Motor neuron (in vitro differentiated cells): Measurements from ENCODE around the gene UCP2. TPM values are rescaled to one million over a fixed set of nuclear protein-coding genes. Genes with fewer than 3 reads are reported as not detected.

Source experiments
- ATAC-seq, 8 experiments: fragments of 200-7000 bp; cut with Tn5 transposase; replicated peaks in 6 of 8; 2 replicates each; pipeline ENCODE4 v1.8.0; 2021; ENCODE audit warnings: mild to moderate bottlenecking in 8 of 8, moderate library complexity in 8 of 8
- H3K27ac ChIP-seq, 2 donors: fragments of 250-450 bp; sonication (Bioruptor Pico); 2 replicates each; pipeline ENCODE4 v1.9.0; 2021; ENCODE audit warnings: antibody characterized with exemption in 2 of 2, mild to moderate bottlenecking in 2 of 2, moderate library complexity in 1 of 2
- H3K4me1 ChIP-seq, 2 donors: fragments of 250-450 bp; sonication (Bioruptor Pico); replicated peaks in 1 of 2; 2 replicates each; pipeline ENCODE4 v1.6.1; 2021; ENCODE audit warnings: antibody characterized with exemption in 2 of 2, mild to moderate bottlenecking in 2 of 2, moderate library complexity in 1 of 2
- H3K4me3 ChIP-seq, 5 donors: fragments of 250-450 bp; sonication (Bioruptor Pico); 2 replicates each; pipeline ENCODE4 v1.9.0; 2021; ENCODE audit warnings: antibody characterized with exemption in 5 of 5, mild to moderate bottlenecking in 5 of 5, moderate library complexity in 4 of 5
- WGBS, 10 experiments: fragments of 450-650 bp; shearing (Covaris generic); methylation state at CpG; one replicate each; pipeline ENCODE4 v1.0.0; 2022; 5-methylcytosine and 5-hydroxymethylcytosine counted together
- in situ Hi-C, 9 experiments: fragments of 400-800 bp; cut with MboI; loops; one replicate each; pipeline ENCODE4 v1.15.0; 2021; ENCODE audit warnings: low sequenced_read_pairs in 9 of 9, low pct_unique_long_range_greater_than_20kb in 2 of 9; ENCODE audit not compliant: unreplicated experiment in 9 of 9
- total RNA-seq, 8 experiments: library from RNA; unstranded; fragments of 300-600 nt; gene quantifications; 2 replicates each; pipeline versions ENCODE4 v1.2.3 to v1.2.4, GENCODE V29; 2022

Gene UCP2
- total RNA-seq, 8 experiments from 2014 or later, result 1.3 to 15.0 (median 4.0) TPM

- 69 to 100% (median 80%) methylated on average over 1 to 2 of the region's 3 CpGs; no CpG with 5 or more reads in 4 of the 10 experiments for WGBS, 10 experiments
- H3K4me3 ChIP-seq, result no peak overlapping the region
- no peaks in the 10 kb centered on the region for H3K4me1 ChIP-seq
- no peak for ATAC-seq
- in situ Hi-C loops, result no loop called here
- H3K27ac ChIP-seq, result no peak overlapping the region
Observed at GRCh38 chr11:74017631-74018030, 35.0 kb upstream of the UCP2 start.

DNA sequence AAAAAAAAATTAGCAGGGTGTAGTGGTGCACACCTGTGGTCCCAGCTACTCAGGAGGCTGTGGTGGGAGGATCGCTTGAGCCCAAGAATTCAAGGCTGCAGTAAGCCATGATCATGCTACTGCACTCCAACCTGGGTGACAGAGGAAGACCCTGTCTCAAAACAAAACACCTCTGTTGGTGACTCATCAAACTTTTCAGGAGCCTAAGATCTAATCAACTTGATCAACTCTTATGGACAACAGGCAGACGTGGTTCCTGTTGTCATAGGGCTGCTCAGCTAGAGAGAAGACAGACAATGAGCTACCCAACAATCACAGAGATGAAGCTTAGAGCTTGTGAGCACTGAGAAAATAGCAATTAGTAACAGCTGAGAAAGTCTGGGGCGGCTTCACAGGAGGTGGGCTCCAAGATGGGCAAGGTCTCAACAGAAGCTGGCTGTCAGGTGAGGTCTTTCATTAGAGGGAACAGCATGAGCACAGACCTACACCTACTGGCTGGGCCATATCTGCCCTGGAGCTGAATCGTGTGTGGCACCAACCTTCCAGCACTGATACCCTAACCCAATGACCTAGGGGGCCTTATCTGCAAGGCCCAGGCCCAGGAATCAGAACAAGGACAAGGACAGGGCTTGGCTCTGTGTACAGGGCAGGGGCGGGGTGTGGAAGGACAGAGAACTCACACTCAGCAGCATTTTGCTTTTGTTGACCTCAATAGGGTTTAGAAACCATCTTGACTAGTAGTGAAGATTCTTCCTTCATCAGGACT, 33.5 kb upstream of the UCP2 start:
- H3K4me3 ChIP-seq, result no peak overlapping the region
- no peaks in the 10 kb centered on the region for H3K4me1 ChIP-seq
- H3K27ac ChIP-seq, result no peak overlapping the region
- in situ Hi-C loops, result no loop called here
- 80 to 100% (median 98%) methylated on average over 1 to 3 of the region's 5 CpGs; no CpG with 5 or more reads in 2 of the 10 experiments for WGBS, 10 experiments
- ATAC-seq, result no peak

- in situ Hi-C loops, result no loop called here
- H3K4me3 ChIP-seq, result no peak overlapping the region
- H3K4me1 ChIP-seq, result no peaks in the 10 kb centered on the region
- no peak overlapping the region for H3K27ac ChIP-seq
- WGBS, 10 experiments, result 80 to 92% (median 83%) methylated on average over 1 to 2 of the region's 2 CpGs; no CpG with 5 or more reads in 7 of the 10 experiments
- ATAC-seq, result no peak
Observed at GRCh38 chr11:74014880-74015279, 32.2 kb upstream of the UCP2 start.

DNA sequence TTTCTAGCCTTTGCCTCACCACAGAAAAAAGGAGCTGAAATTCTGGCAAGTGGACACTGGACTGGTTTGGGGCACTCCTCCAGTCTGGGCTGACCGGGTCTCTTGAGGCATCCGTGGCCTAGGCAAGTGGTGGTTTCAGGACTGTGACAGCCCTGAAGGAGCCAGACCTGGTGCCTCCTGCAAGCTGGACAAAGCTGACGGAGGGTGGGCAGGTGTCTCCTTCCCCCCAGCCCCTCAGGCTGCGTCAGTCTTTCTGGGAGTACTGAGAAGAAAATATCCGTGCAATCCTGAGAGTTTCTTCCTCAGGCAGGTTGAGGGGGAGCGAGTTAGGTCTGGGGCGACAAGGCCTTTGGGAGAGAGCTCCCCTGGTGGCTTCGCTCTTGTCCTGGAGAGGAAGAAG, 30.5 kb upstream of the UCP2 start:
- no peak overlapping the region for H3K4me3 ChIP-seq
- in situ Hi-C loops, result no loop called here
- no peak for ATAC-seq
- WGBS, 10 experiments, result 93 to 100% (median 94%) methylated on average over 2 to 5 of the region's 8 CpGs; no CpG with 5 or more reads in 6 of the 10 experiments
- H3K27ac ChIP-seq, result no peak overlapping the region
- H3K4me1 ChIP-seq, result no peaks in the 10 kb centered on the region

- in situ Hi-C loops, result no loop called here
- 80 to 100% (median 92%) methylated on average over 1 to 9 of the region's 14 CpGs; no CpG with 5 or more reads in 2 of the 10 experiments for WGBS, 10 experiments
Observed at GRCh38 chr11:74012074-74012809, 29.6 kb upstream of the UCP2 start.

DNA sequence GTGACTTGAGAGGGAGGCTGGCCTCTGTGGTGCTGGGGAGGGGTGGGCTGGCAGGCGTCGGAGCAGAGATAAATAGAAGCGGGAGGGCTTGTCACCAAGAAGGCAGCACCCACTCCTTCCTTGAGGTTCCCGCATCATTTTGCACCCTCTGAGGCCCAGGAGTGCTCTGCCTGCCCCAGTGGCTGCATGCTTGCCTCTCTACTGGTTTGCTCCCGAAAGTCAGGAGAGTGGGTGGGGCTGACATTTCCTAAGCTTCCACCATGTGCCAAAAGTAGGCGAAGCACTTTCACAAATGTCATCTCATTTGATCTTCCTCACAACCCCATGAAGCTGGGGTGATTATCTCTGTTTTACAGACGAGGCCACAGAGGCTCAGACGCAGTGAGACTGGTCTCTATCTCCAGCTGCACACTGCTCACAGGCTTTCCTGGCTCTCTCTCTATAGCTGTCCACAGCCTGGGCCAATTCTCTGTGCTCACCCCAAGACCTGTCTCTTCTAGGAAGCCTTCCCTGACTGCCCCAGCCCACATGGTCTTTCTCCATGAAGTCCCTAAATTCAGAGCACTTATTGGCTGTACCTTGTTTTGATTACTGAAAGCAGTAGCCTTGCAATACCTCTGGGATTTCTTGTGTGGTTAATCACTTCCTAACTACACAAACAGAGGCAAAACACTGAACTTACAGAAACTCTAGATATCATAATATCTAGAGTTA, 28.9 kb upstream of the UCP2 start:
- Histone ChIP-seq H3K27ac (no peak overlapping the region), H3K4me1 (no peaks in the 10 kb centered on the region), H3K4me3 (no peak overlapping the region)
- in situ Hi-C loops, result no loop called here
- peak in 1 of 8 experiments; percentile 17 for ATAC-seq
- 80 to 100% (median 89%) methylated on average over 1 to 3 of the region's 8 CpGs; no CpG with 5 or more reads in 4 of the 10 experiments for WGBS, 10 experiments

More at GRCh38 chr11:74012074-74012809, 29.6 kb upstream of the UCP2 start:
- ATAC-seq, result no peak
- Histone ChIP-seq H3K4me3 (no peak overlapping the region), H3K27ac (no peak overlapping the region), H3K4me1 (no peaks in the 10 kb centered on the region)

DNA sequence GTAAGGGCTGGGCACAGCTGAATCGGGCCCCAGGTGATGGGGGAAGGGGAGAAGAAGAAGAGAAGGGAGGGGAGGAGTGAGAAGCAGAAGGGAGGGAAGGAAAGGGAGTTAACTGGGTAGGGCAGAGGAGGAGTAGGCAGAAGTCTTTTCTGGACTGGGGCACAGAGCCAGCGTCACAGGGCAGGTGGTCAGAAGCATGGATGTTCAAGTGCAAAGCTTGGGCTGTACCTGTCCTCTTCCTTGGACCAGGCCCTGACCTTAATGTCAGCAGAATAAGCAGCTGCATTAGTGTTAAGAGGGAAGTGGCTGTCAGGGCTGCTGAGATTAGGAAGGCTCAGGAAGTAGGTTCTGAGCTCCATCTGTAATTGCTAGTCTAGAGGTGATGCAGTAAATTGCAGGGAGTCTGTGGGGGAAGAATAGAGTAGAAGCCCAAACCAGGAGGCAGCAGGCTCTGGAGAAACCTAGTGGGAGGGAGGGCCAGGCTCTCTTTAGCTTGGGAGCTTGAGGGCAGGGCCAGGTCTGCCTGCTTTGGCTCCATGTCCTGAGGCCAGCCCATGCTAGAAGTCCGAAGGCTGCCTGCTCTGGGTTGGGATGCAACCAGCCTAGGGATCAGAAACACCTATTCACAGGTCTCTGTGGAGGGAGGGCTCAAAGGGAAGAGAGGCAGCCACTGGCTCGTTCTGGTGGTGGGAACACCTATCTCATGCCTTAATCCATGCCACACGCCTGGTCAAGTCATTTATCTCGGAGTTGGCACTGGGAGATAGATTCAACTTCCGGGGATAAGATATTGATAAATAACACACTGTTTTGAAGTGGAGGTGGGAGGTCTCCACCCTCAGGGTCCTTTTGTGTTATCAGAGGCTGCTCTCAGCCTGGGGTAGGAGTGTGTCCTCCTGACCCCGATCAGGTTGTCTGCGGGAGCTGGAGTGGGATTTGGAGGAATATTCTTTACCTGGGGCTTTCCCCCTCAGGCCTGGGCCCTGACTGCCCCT, 28.0 kb upstream of the UCP2 start:
- in situ Hi-C loops, result no loop called here
- WGBS, 10 experiments, result 80 to 100% (median 93%) methylated on average over 1 to 4 of the region's 9 CpGs; no CpG with 5 or more reads in 5 of the 10 experiments
- no peaks in the 10 kb centered on the region for H3K4me1 ChIP-seq
- no peak overlapping the region for H3K27ac ChIP-seq
- peak in 3 of 8 experiments; percentile 17 to 45 (median 37) for ATAC-seq
- no peak overlapping the region for H3K4me3 ChIP-seq

- in situ Hi-C loops, result no loop called here
- WGBS, 10 experiments, result 67 to 100% (median 90%) methylated on average over 1 to 4 of the region's 5 CpGs
- Histone ChIP-seq H3K27ac (no peak overlapping the region), H3K4me1 (no peaks in the 10 kb centered on the region), H3K4me3 (no peak overlapping the region)
- peak in 2 of 8 experiments; percentile 16 to 25 for ATAC-seq
Observed at GRCh38 chr11:74009675-74010305, 27.1 kb upstream of the UCP2 start.

GRCh38 chr11:74009230-74009547, 26.5 kb upstream of the UCP2 start:
- ATAC-seq, result no peak
- Histone ChIP-seq H3K27ac (no peak overlapping the region), H3K4me1 (no peaks in the 10 kb centered on the region), H3K4me3 (no peak overlapping the region)
- WGBS, 10 experiments, result 80 to 100% (median 93%) methylated on average over 1 to 3 of the region's 3 CpGs; no CpG with 5 or more reads in 2 of the 10 experiments
- in situ Hi-C loops, result no loop called here

- 72 to 100% (median 84%) methylated on average over 4 to 6 of the region's 9 CpGs; no CpG with 5 or more reads in 6 of the 10 experiments for WGBS, 10 experiments
- no peak within 1 kb of the TSS for H3K27ac ChIP-seq
- no peak for ATAC-seq
- H3K4me1 ChIP-seq, result no peaks in the 10 kb centered on the region
- in situ Hi-C loops, result no loop called here
- H3K4me3 ChIP-seq, result no peak within 1 kb of the TSS
Observed at GRCh38 chr11:74008373-74009229, 26.0 kb upstream of the UCP2 start, which contains the start of gene UCP3. TSS of gene UCP3 (minus strand) at chr11:74009085. CDS start at chr11:74007042, 2,043 bp downstream.

DNA sequence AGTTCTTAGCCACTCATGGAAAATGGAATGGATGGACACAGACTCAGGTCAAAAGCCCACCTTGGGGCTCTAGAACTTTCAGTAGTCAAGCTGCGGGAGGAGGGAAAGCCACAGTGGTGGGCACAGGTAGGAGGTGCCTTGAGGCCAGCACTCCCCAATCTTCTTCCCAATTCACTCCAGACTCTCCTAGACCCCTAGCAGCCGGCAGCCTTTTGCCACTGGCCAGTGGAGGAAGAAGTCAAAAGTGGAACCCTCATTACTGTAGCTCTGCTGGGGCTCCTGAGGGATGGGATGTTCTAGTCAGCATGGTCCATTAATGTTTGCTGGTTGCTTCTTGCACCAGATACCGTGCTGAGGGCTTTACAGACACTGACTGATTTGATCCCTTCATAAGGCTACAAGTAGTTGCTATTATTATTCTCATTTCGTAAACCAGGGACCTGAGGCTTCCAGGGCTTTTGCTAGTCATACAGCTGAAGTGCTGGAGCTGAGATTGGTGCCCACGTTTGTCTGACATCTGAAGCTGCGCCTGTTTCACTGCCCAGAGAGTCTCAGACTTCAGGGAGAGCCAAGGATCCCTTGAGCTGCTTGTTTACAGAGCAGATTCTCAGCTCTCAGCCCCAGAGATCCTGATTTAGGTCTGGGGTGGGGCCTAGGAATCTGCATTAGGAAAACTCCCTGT, 25.2 kb upstream of the UCP2 start:
- in situ Hi-C loops, result no loop called here
- H3K4me1 ChIP-seq, result no peaks in the 10 kb centered on the region
- ATAC-seq, result no peak
- WGBS, 10 experiments, result 57 to 100% (median 85%) methylated on average over 1 to 4 of the region's 6 CpGs; no CpG with 5 or more reads in 3 of the 10 experiments
- no peak overlapping the region for H3K27ac ChIP-seq
- H3K4me3 ChIP-seq, result no peak overlapping the region
